ENCODE data around the gene NOM1. TPM values are rescaled to one million over a fixed set of nuclear protein-coding genes. Genes with fewer than 3 reads are reported as not detected.

Gene NOM1
- total RNA-seq, 1 experiment from 2014 or later: 31.7 TPM

GRCh38 chr7:156944876-156945275 is 4.6 kb upstream of the NOM1 start:
- Histone ChIP-seq H3K14ac (ENCODE audit: insufficient read depth, low read length) (no peak overlapping the region), H4K8ac (replicated peaks; ENCODE audit: insufficient read length, low read depth, low read length) (no peak overlapping the region), H2BK20ac (ENCODE audit: low read depth, low read length, poor library complexity, severe bottlenecking) (no peak overlapping the region), H4K5ac (ENCODE audit: insufficient read length, low read depth, low read length) (no peak overlapping the region), H3K56ac (ENCODE audit: insufficient read length, low read depth, low read length) (no peak overlapping the region), H3K79me1 (ENCODE audit: insufficient read depth, low read depth, low read length, poor library complexity, severe bottlenecking) (no peaks in the 10 kb centered on the region), H3K9ac (ENCODE audit: extremely low read depth, insufficient read length, low read length) (no peak overlapping the region), H3K79me2 (ENCODE audit: insufficient read depth, low read length) (no peaks in the 10 kb centered on the region), H3K4me1 (ENCODE audit: insufficient read depth, low read length) (no peaks in the 10 kb centered on the region; the same call in 1 of the 2 replicates), H3K23me2 (ENCODE audit: insufficient read length, low read depth, low read length, poor library complexity, severe bottlenecking) (peaks cover 4% of the 10 kb centered on the region), H3K4ac (ENCODE audit: low read depth, low read length) (no peak overlapping the region), H3K27ac (ENCODE audit: insufficient read length, low read depth, low read length) (no peak overlapping the region), H2BK5ac (ENCODE audit: insufficient read length, low read length) (no peak overlapping the region), H2BK12ac (ENCODE audit: insufficient read length, low read depth, low read length) (no peak overlapping the region), H2BK120ac (ENCODE audit: low read depth, low read length, poor library complexity, severe bottlenecking) (no peak overlapping the region), H4K20me1 (ENCODE audit: control insufficient read depth, insufficient read depth, insufficient read length) (no peaks in the 10 kb centered on the region), H3K9me3 (ENCODE audit: control insufficient read depth, low read depth, low read length) (peaks cover 5% of the 10 kb centered on the region), H3K18ac (ENCODE audit: insufficient read length, low read depth, low read length) (no peak overlapping the region), H2BK15ac (ENCODE audit: low read depth, low read length) (no peak overlapping the region), H2AK5ac (ENCODE audit: insufficient read length, low read length) (no peak overlapping the region), H3T11ph (ENCODE audit: low read length) (no peak overlapping the region), H4K91ac (ENCODE audit: insufficient read length, low read depth, low read length) (no peak overlapping the region), H2AFZ (ENCODE audit: low read length) (no peak overlapping the region), H3K27me3 (ENCODE audit: insufficient read depth, low read length) (no peaks in the 10 kb centered on the region), H3K23ac (ENCODE audit: insufficient read length, low read depth, low read length) (no peak overlapping the region), H3K4me2 (ENCODE audit: insufficient read depth, insufficient read length, low read length) (no peak overlapping the region)
- no CpG with 5 or more reads among the region's 9 CpGs for WGBS (ENCODE audit: extremely low coverage, insufficient read length, low lambda C conversion rate)
- TF ChIP-seq, protein P1, sequence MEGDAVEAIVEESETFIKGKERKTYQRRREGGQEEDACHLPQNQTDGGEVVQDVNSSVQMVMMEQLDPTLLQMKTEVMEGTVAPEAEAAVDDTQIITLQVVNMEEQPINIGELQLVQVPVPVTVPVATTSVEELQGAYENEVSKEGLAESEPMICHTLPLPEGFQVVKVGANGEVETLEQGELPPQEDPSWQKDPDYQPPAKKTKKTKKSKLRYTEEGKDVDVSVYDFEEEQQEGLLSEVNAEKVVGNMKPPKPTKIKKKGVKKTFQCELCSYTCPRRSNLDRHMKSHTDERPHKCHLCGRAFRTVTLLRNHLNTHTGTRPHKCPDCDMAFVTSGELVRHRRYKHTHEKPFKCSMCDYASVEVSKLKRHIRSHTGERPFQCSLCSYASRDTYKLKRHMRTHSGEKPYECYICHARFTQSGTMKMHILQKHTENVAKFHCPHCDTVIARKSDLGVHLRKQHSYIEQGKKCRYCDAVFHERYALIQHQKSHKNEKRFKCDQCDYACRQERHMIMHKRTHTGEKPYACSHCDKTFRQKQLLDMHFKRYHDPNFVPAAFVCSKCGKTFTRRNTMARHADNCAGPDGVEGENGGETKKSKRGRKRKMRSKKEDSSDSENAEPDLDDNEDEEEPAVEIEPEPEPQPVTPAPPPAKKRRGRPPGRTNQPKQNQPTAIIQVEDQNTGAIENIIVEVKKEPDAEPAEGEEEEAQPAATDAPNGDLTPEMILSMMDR (conservative IDR thresholded peaks at IDR 0.05): no peak
- no peak overlapping the region for H3K4me3 Mint-ChIP-seq
- H3K4me1 Mint-ChIP-seq: peaks cover 4 to 14% of the 10 kb centered on the region in 2 experiments; a peak in 3 of 4 replicates
- H3K9me3 Mint-ChIP-seq: peaks cover 14 to 16% of the 10 kb centered on the region in 2 experiments
- H3K27me3 Mint-ChIP-seq (ENCODE audit: low read depth): peaks cover 42% of the 10 kb centered on the region
- peaks cover 6 to 15% (median 10%) of the 10 kb centered on the region in 3 experiments; a peak in 6 of 7 replicates for H3K36me3 Mint-ChIP-seq (ENCODE audit: insufficient read depth in 1 of 3, low read depth in 3 of 3)
- no peak overlapping the region for H3K27ac Mint-ChIP-seq
- DNase-seq: no peak

Measured in H9 (cell line).